Measurements from ENCODE around the gene ZBTB42. TPM values are rescaled to one million over a fixed set of nuclear protein-coding genes. Genes with fewer than 3 reads are reported as not detected.

The ZBTB42 gene
- total RNA-seq, 1 donor, result 4.3 TPM

GRCh38 chr14:104770072-104770579 lies 30.8 kb upstream of the ZBTB42 start:
- no peak for DNase-seq (ENCODE audit: low read depth)
- TF ChIP-seq, protein P1, sequence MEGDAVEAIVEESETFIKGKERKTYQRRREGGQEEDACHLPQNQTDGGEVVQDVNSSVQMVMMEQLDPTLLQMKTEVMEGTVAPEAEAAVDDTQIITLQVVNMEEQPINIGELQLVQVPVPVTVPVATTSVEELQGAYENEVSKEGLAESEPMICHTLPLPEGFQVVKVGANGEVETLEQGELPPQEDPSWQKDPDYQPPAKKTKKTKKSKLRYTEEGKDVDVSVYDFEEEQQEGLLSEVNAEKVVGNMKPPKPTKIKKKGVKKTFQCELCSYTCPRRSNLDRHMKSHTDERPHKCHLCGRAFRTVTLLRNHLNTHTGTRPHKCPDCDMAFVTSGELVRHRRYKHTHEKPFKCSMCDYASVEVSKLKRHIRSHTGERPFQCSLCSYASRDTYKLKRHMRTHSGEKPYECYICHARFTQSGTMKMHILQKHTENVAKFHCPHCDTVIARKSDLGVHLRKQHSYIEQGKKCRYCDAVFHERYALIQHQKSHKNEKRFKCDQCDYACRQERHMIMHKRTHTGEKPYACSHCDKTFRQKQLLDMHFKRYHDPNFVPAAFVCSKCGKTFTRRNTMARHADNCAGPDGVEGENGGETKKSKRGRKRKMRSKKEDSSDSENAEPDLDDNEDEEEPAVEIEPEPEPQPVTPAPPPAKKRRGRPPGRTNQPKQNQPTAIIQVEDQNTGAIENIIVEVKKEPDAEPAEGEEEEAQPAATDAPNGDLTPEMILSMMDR (IDR thresholded peaks at IDR 0.05; ENCODE audit: insufficient read depth, low read depth, low read length), result no peak
- no peak overlapping the region for H3K4me3 ChIP-seq (ENCODE audit: low read depth, low read length)

DNA sequence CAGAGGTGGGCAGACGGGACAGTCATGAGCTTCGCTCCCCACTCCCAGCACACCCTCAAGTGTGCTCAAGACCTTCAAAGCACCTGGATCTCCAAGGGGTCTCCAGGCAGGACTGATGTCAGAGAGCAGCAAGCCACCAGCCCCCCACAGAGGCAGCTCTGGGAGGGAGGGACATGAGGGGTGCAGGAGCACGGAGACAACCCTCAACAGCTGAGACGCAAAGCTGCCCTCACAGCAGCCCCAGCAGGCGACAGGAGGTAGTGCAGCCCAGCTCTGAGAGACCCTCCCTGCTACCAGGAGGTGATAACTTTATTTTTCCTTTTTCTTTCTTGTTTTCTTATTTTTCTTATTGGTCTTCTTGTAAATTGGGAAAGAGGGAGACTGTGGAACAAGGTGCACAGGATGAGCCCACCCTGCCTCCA lies 30.0 kb upstream of the ZBTB42 start:
- no peak for DNase-seq (ENCODE audit: low read depth)
- TF ChIP-seq, protein P1 (IDR thresholded peaks at IDR 0.05; ENCODE audit: insufficient read depth, low read depth, low read length), result peak; percentile 55

DNA sequence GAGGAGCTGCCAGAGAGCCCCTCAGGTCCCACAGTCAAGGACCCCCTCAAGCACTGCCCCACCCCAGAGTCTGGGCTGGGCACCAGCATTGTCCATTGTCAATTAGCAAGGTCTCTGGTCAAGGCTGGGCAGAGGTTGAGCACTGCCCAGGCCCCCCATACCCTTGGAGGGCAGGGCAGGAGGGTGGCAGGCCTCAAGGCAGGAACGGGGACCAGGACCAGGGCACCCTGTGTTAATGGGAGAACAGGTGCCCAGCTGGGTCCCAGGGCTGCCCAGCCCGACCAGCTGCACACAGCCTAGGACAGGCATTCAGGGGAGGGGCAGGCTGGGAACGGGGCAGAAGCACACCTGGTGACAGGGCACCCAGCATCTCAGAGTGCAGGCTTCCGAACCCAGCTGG lies 29.5 kb upstream of the ZBTB42 start:
- no peak for DNase-seq (ENCODE audit: low read depth)
- no peak overlapping the region for H3K4me3 ChIP-seq (ENCODE audit: low read depth, low read length)
- TF ChIP-seq, protein P1 (IDR thresholded peaks at IDR 0.05; ENCODE audit: insufficient read depth, low read depth, low read length), result no peak

More for the DNA sequence above, 30.0 kb upstream of the ZBTB42 start:
- H3K4me3 ChIP-seq (ENCODE audit: low read depth, low read length), result no peak overlapping the region

DNA sequence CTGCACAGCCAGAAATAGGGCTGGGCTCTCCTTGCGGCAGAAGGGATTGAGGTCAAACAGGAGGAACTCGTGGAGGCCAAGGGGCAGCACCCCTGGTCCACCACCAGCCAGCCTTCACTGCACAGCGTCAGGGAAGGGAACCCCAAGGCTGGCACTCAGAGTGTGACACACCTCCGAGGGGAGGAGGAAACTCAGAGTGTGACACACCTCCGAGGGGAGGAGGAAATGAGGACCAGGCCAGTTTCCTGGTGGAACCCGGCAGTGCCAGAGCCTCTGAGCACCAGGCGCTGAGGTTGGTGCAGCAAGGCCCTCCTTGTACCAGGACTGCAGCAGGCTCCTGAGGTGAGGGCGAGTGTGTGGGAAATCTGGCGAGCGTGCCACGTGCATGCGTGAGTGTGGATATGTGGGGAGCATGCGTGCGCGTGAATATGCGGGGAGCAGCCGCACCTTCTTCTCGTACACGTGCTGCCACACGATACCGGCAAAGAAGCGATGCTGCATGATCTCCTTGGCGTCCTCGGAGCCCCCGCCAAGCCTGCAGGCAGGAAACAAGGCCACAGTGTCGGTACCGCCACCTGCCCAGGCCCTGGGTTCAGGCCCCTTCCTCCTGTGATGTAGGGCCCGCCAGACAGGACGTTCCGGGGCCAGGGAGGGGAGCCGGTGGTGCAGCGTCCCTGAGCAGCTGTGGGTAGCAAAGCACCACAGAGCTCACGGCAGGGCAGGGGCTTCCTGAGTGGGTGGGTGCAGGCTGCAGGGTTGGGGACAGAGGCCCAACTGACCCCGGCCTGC lies 28.8 kb upstream of the ZBTB42 start:
- DNase-seq (ENCODE audit: low read depth), result no peak
- no peak overlapping the region for H3K4me3 ChIP-seq (ENCODE audit: low read depth, low read length)
- TF ChIP-seq, protein P1 (IDR thresholded peaks at IDR 0.05; ENCODE audit: insufficient read depth, low read depth, low read length), result no peak

DNA sequence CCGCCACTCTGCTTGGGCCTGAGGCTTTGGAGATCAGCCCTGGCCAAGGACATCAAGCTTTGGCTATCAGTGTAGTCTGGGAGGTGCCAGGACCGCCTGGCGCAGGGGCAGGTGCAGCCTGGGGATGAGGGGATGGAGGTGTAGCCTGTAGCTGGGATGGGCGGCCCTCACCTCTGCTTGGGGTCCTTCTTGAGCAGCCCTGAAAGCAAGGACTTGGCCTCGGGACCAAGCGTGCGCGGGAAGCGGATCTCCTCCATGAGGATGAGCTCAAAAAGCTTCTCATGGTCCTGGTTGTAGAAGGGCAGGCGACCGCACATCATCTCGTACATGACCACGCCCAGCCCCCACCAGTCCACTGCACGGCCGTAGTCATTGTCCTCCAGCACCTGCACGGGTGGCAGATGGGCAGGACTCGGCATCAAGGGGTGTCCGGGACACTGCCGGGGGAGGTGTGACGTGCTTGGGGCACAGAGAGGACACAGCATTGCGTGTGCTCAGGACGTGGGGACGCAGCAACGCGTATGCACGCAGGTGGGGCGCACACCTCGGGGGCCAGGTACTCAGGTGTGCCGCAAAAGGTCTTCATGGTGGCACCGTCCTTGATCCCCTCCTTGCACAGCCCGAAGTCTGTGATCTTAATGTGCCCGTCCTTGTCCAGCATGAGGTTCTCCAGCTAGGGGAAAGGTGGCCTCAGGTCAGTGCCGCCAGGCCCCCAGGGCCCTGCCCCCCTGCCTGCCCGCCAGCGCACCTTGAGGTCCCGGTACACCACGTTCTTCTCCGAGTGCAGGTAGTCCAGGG lies 28.0 kb upstream of the ZBTB42 start:
- DNase-seq (ENCODE audit: low read depth), result no peak
- TF ChIP-seq, protein P1 (IDR thresholded peaks at IDR 0.05; ENCODE audit: insufficient read depth, low read depth, low read length), result no peak

DNA sequence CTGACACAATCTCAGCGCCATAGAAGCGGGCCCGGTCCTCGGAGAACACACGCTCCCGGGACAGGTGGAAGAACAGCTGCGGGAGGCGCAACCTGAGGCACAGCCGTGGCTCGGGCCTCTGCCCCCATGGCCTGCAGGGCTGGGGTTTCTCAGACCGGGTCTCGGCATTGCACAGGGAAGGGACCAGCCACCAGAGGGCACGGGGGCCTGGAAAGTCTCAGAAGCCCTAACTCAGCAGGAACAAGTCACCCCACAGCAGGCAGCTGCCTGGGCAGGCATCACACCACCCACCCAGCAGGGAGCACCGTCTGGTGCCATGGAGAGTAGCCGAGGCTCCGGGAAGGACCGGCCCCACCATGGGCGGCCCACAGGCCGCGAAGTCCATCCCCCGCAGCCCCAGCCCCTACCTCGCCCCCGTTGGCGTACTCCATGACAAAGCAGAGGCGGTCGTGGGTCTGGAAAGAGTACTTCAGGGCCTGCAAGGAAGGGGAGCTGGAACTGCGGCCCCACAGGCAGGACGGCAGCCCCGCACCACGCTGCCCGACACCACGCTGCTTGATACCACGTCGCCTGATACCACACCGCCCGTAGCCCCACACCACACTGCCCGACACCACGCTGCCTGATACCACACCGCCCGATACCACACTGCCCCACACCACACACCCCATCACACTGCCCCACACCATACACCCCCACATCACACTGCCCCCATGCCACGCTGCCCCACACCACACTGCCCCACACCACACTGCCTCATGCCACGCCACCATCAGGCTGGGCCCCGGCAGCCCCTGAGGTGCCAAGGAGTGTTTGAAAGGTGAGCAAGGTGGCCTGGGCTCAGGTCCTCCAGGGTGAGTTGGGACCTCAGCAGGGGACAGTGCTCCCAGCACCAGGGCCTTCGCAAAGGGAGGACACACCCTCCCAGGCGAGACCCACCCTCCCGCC lies 27.1 kb upstream of the ZBTB42 start:
- DNase-seq (ENCODE audit: low read depth), result no peak
- H3K4me3 ChIP-seq (ENCODE audit: low read depth, low read length), result no peak overlapping the region

More for the DNA sequence above, 28.0 kb upstream of the ZBTB42 start:
- no peak overlapping the region for H3K4me3 ChIP-seq (ENCODE audit: low read depth, low read length)

More for the DNA sequence above, 27.1 kb upstream of the ZBTB42 start:
- TF ChIP-seq, protein P1 (IDR thresholded peaks at IDR 0.05; ENCODE audit: insufficient read depth, low read depth, low read length), result no peak
